ENCODE results near the gene TNNT3. TPM values are rescaled to one million over a fixed set of nuclear protein-coding genes. Genes with fewer than 3 reads are reported as not detected.
"Not testable (repeated sequence)": the region's sequence is repeated elsewhere in the genome, so short reads cannot be mapped to it uniquely, and the experiment has no call there.

Gene TNNT3
- total RNA-seq, 4 donors from 2014 or later: 1.9 to 3.3 TPM; not detected in 2

DNA sequence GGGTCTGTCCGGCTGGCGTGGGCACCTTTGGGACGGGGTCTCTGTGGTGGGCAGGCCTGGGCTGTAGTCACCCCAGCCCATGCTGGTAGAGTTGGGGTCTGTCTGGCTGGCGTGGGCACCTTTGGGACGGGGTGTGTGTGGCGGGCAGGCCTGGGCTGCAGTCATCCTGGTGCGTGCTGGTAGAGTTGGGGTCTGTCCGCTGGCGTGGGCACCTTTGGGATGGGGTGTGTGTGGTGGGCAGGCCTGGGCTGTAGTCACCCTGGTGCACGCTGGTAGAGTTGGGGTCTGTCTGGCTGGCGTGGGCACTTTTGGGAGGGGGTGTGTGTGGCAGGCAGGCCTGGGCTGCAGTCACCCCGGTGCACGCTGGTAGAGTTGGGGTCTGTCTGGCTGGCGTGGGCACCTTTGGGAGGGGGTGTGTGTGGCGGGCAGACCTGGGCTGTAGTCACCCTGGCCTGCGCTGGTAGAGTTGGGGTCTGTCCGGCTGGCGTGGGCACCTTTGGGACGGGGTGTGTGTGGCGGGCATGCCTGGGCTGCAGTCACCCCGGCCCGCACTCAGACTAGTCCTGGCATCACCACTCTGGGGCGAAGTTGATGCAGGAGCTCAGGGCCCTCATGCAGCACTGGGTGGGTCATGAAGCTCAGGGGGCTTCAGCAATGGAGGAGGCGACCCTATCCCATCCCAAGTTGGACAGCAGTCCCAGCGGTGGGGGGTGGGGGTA is 47.1 kb upstream of the TNNT3 start:
- H3K27ac ChIP-seq: peak overlapping the region; percentile 18 to 71 (median 66)
- 29 to 76% methylated on average over 2 to 21 of the region's 25 CpGs for whole genome bisulfite sequencing, 2 donors (ENCODE audit: low coverage in 1 of 2)
- no peaks in the 10 kb centered on the region for H3K9me3 ChIP-seq
- in situ Hi-C loops (cut with MboI; ENCODE audit: low pct_ligation_motif_present in 1 of 4, low pct_unique_long_range_greater_than_20kb in 1 of 4, low sequenced_read_pairs in 3 of 4) (no loop called here), intact Hi-C loops (cut with DNase I; ENCODE audit: low total_unique reads) (no loop called here)
- peaks cover 0 to 50% (median 17%) of the 10 kb centered on the region in 4 donors for H3K4me1 ChIP-seq
- TF ChIP-seq POLR2AphosphoS5 (IDR thresholded peaks at IDR 0.05) (no peak), EP300 (IDR thresholded peaks at IDR 0.05; ENCODE audit: low read depth) (no peak), POLR2A (IDR thresholded peaks at IDR 0.05) (no peak)
- TF ChIP-seq, protein P1, sequence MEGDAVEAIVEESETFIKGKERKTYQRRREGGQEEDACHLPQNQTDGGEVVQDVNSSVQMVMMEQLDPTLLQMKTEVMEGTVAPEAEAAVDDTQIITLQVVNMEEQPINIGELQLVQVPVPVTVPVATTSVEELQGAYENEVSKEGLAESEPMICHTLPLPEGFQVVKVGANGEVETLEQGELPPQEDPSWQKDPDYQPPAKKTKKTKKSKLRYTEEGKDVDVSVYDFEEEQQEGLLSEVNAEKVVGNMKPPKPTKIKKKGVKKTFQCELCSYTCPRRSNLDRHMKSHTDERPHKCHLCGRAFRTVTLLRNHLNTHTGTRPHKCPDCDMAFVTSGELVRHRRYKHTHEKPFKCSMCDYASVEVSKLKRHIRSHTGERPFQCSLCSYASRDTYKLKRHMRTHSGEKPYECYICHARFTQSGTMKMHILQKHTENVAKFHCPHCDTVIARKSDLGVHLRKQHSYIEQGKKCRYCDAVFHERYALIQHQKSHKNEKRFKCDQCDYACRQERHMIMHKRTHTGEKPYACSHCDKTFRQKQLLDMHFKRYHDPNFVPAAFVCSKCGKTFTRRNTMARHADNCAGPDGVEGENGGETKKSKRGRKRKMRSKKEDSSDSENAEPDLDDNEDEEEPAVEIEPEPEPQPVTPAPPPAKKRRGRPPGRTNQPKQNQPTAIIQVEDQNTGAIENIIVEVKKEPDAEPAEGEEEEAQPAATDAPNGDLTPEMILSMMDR (IDR thresholded peaks at IDR 0.05): no peak
- no peaks in the 10 kb centered on the region for H3K36me3 ChIP-seq
- DNase-seq: no peak
- no peak overlapping the region for H3K4me3 ChIP-seq
- H3K27me3 ChIP-seq: no peaks in the 10 kb centered on the region

DNA sequence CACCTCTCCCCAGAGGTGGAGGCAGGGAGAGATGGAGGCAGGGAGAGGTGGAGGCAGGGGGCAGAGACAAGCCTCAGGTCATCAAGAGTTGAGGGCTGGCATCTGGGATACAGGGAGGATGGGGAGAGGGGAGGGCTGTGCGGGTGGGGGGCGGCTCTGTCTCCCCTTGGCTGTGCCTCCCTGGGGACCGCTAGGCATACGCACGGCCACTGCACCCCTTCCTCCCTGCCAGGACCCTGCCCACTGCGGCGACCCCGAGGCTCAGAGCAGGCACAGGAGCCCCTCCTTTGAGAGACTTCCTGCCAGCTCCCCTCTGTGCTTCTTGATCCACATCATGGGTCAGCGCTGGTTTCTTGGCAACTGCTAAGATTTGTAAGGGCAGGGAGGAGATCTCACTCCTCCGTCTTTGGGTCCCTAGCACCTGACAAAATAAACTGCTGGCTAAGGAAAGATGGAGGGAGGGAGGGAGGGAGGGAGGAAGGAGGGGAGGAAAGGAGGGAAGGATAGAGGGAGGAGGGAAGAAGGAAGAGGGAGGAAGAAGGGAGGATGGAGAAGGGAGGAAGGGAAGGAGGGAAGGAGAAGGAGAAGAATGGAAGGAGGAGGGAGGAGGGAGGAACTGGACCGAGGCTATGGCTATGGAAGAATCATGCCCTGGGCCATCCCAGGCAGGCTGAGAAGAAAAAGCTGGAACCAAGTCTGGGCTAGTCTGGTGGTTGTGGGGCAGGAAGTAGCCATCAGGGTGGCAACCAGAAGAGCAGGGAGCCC is 46.3 kb upstream of the TNNT3 start:
- WGBS, 2 donors (ENCODE audit: low coverage in 1 of 2): 0 to 53% methylated on average over 1 to 11 of the region's 11 CpGs
- in situ Hi-C loops (cut with MboI; ENCODE audit: low pct_ligation_motif_present in 1 of 4, low pct_unique_long_range_greater_than_20kb in 1 of 4, low sequenced_read_pairs in 3 of 4): no loop called here
- Histone ChIP-seq H3K27ac (peak overlapping the region; percentile 41 to 71 (median 66)), H3K27me3 (no peaks in the 10 kb centered on the region), H3K9me3 (no peaks in the 10 kb centered on the region), H3K4me3 (no peak overlapping the region), H3K36me3 (no peaks in the 10 kb centered on the region), H3K4me1 (peaks cover 0 to 58% (median 15%) of the 10 kb centered on the region in 4 donors)
- TF ChIP-seq, protein P1 (IDR thresholded peaks at IDR 0.05): no peak
- no peak for TF ChIP-seq EP300 (IDR thresholded peaks at IDR 0.05; ENCODE audit: low read depth)
- TF ChIP-seq POLR2AphosphoS5 (IDR thresholded peaks at IDR 0.05): no peak
- TF ChIP-seq POLR2A (IDR thresholded peaks at IDR 0.05): no peak
- DNase-seq: no peak
- intact Hi-C loops (cut with DNase I; ENCODE audit: low total_unique reads): no loop called here

- 62 to 78% methylated on average over 12 to 16 of the region's 17 CpGs for WGBS, 2 donors (ENCODE audit: low coverage in 1 of 2)
- Histone ChIP-seq H3K27ac (peak overlapping the region; percentile 39 to 71 (median 53)), H3K4me1 (peaks cover 0 to 56% (median 14%) of the 10 kb centered on the region in 4 donors)
- H3K4me3 ChIP-seq; DNase-seq; H3K36me3 ChIP-seq; in situ Hi-C loops (cut with MboI; ENCODE audit: low pct_ligation_motif_present in 1 of 4, low pct_unique_long_range_greater_than_20kb in 1 of 4, low sequenced_read_pairs in 3 of 4); intact Hi-C loops (cut with DNase I; ENCODE audit: low total_unique reads); H3K27me3 ChIP-seq; H3K9me3 ChIP-seq: not testable (repeated sequence)
Measured at GRCh38 chr11:1873813-1874150, 45.7 kb upstream of the TNNT3 start.

- peak; percentile 7 for DNase-seq
- H3K4me3 ChIP-seq; H3K9me3 ChIP-seq; in situ Hi-C loops (cut with MboI; ENCODE audit: low pct_ligation_motif_present in 1 of 4, low pct_unique_long_range_greater_than_20kb in 1 of 4, low sequenced_read_pairs in 3 of 4); H3K36me3 ChIP-seq; intact Hi-C loops (cut with DNase I; ENCODE audit: low total_unique reads); H3K27me3 ChIP-seq: not testable (repeated sequence)
- Histone ChIP-seq H3K27ac (peak overlapping the region; percentile 60 to 74 (median 67)), H3K4me1 (peaks cover 0 to 53% (median 14%) of the 10 kb centered on the region in 4 donors)
- WGBS, 2 donors (ENCODE audit: low coverage in 1 of 2): 73% methylated on average over 14 of the region's 17 CpGs; no CpG with 5 or more reads in 1 of the 2 donors
Measured at GRCh38 chr11:1874441-1875092, 44.9 kb upstream of the TNNT3 start.
